SK-N-SH treated with all-trans-retinoic acid at 6 μM for 48 hours (cell line): ENCODE data around the gene ATG2B.

ENCODE experiments used
- ATAC-seq: fragments of 200-7000 bp; cut with Tn5 transposase; 3 replicates; pipeline ENCODE4 v1.9.1; 2020; ENCODE audit warnings: mild to moderate bottlenecking, moderate library complexity
- ARNTL ChIP-seq: fragments of 450-650 bp; formaldehyde crosslinking; IDR thresholded peaks from 2 replicates; pipeline ENCODE4 v1.5.0; 2020; ENCODE audit warnings: low read depth, mild to moderate bottlenecking, moderate library complexity, borderline replicate concordance
- BACH2 ChIP-seq: fragments of 250-450 bp; sonication (Bioruptor Pico); IDR thresholded peaks from 2 replicates; pipeline ENCODE4 v1.9.0; 2021; ENCODE audit warnings: mild to moderate bottlenecking, borderline replicate concordance
- CSDC2 ChIP-seq: fragments of 250-450 bp; sonication (Bioruptor Pico); IDR thresholded peaks from 2 replicates; pipeline ENCODE4 v1.5.0; 2020; ENCODE audit warnings: mild to moderate bottlenecking, moderate library complexity
- ESRRG ChIP-seq: fragments of 250-450 bp; sonication (Bioruptor Pico); IDR thresholded peaks from 2 replicates; pipeline ENCODE4 v1.6.1; 2021; ENCODE audit warnings: mild to moderate bottlenecking
- GLIS3 ChIP-seq: fragments of 250-450 bp; sonication (Bioruptor Pico); IDR thresholded peaks from 2 replicates; pipeline ENCODE4 v1.5.0; 2020; ENCODE audit warnings: mild to moderate bottlenecking, moderate library complexity
- ISL1 ChIP-seq: fragments of 250-450 bp; sonication (Bioruptor Pico); IDR thresholded peaks from 2 replicates; pipeline ENCODE4 v2.1.2; 2022; ENCODE audit warnings: mild to moderate bottlenecking, moderate library complexity
- OSR1 ChIP-seq: fragments of 250-450 bp; sonication (Bioruptor Pico); IDR thresholded peaks from 2 replicates; pipeline ENCODE4 v1.8.0; 2022; ENCODE audit warnings: moderate library complexity, mild to moderate bottlenecking, inconsistent platforms
- PPARA ChIP-seq: fragments of 250-450 bp; sonication (Bioruptor Pico); IDR thresholded peaks from 2 replicates; pipeline ENCODE4 v1.5.0; 2020; ENCODE audit warnings: mild to moderate bottlenecking, borderline replicate concordance
- RARB ChIP-seq: fragments of 250-450 bp; sonication (Bioruptor Pico); IDR thresholded peaks from 2 replicates; pipeline ENCODE4 v1.8.0; 2021; ENCODE audit warnings: mild to moderate bottlenecking, moderate library complexity
- TCF4 ChIP-seq: fragments of 250-450 bp; sonication (Bioruptor Pico); IDR thresholded peaks from 2 replicates; pipeline ENCODE4 v1.8.0; 2021; ENCODE audit warnings: mild to moderate bottlenecking, moderate library complexity, borderline replicate concordance
- TOX ChIP-seq: fragments of 250-450 bp; sonication (Bioruptor Pico); IDR thresholded peaks from 2 replicates; pipeline ENCODE4 v1.8.0; 2021; ENCODE audit warnings: mild to moderate bottlenecking, moderate library complexity, borderline replicate concordance
- ZC3H10 ChIP-seq: fragments of 250-450 bp; sonication (Bioruptor Pico); IDR thresholded peaks from 2 replicates; pipeline ENCODE4 v1.5.1; 2021; ENCODE audit warnings: mild to moderate bottlenecking, moderate library complexity
- ZFP3 ChIP-seq: fragments of 250-450 bp; sonication (Bioruptor Pico); IDR thresholded peaks from 2 replicates; pipeline ENCODE4 v1.5.0; 2020; ENCODE audit warnings: mild to moderate bottlenecking, moderate library complexity
- ZFP30 ChIP-seq: fragments of 450-650 bp; formaldehyde crosslinking; IDR thresholded peaks from 2 replicates; pipeline ENCODE4 v1.5.0; 2022; ENCODE audit warnings: mild to moderate bottlenecking, moderate library complexity
- ZNF565 ChIP-seq: fragments of 450-650 bp; formaldehyde crosslinking; conservative IDR thresholded peaks from 2 replicates; pipeline ENCODE4 v1.5.0; 2020; ENCODE audit warnings: low read depth, mild to moderate bottlenecking, moderate library complexity
- ZNF70 ChIP-seq: fragments of 450-650 bp; formaldehyde crosslinking; IDR thresholded peaks from 2 replicates; pipeline ENCODE4 v1.5.0; 2020; ENCODE audit warnings: mild to moderate bottlenecking, moderate library complexity
- ZNF8 ChIP-seq: fragments of 450-650 bp; formaldehyde crosslinking; IDR thresholded peaks from 2 replicates; pipeline ENCODE4 v1.5.0; 2020; ENCODE audit warnings: mild to moderate bottlenecking, moderate library complexity
- TF ChIP-seq, protein P1 (sequence below): fragments of 250-450 bp; sonication (Bioruptor Pico); IDR thresholded peaks from 2 replicates; pipeline ENCODE4 v1.8.0; 2020; ENCODE audit warnings: mild to moderate bottlenecking, moderate library complexity, borderline replicate concordance
- TF ChIP-seq, protein P2 (sequence below): fragments of 250-450 bp; sonication (Bioruptor Pico); IDR thresholded peaks from 2 replicates; pipeline ENCODE4 v1.5.0; 2020; ENCODE audit warnings: mild to moderate bottlenecking, moderate library complexity
- TF ChIP-seq, protein P3 (sequence below): fragments of 250-450 bp; sonication (Bioruptor Pico); IDR thresholded peaks from 2 replicates; pipeline ENCODE4 v1.8.0; 2021; ENCODE audit warnings: low read depth, mild to moderate bottlenecking, moderate library complexity, borderline replicate concordance
- TF ChIP-seq, protein P4 (sequence below): fragments of 250-450 bp; sonication (Bioruptor Pico); IDR thresholded peaks from 2 replicates; pipeline ENCODE4 v1.5.1; 2020; ENCODE audit warnings: low read depth, mild to moderate bottlenecking, moderate library complexity

ATG2B gene

DNA sequence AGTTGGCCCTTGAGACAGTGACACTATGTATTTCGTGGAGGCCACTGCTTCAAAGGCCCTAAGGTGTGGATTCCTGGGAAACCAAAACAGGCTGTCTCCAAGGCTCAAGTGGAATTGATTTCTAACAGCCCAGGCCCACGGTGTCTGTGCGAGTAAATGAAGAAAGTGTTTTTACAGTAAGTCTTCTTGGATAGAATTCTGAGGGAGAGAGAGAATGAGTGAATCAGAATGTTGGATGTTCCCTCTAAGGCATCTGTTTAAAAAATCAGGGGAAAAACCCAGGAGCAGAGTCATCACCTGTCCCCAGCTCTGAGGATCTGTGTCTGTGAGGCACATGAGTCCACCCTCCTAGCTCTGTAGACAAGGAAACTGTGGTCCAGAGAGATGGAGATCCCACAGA is 129.5 kb downstream of the ATG2B start:
- TF ChIP-seq RARB (CRISPR knock-in tag) (no peak), ARNTL (CRISPR knock-in tag) (no peak), ZC3H10 (CRISPR knock-in tag) (no peak), BACH2 (CRISPR knock-in tag) (no peak), ZNF8 (no peak), ZFP30 (no peak), ZNF565 (CRISPR knock-in tag) (no peak)
- TF ChIP-seq, all 23 proteins: peak for 0
- ATAC-seq, result peak; percentile 45; the same call in 2 of the 3 replicates

DNA sequence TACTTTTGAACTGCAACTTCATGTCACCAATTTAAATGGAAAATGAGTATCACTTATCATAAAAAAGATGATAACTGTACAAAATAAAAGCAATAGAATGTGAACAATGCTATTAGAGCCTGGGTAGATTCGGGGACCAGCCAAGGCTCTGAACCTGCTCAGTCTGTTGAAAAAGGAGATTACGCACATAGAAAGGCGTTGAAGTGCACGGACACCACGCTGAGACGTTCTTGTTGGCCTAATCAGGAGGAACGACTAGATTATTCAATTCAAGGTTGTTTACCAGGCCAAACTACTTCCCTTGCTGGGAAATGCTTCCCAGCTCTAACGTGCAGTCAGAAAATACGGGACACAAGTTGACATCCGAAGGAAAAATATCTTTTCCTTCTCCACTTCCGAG is 130.6 kb downstream of the ATG2B start:
- ATAC-seq, result no peak
- no peak for TF ChIP-seq ZNF8

DNA sequence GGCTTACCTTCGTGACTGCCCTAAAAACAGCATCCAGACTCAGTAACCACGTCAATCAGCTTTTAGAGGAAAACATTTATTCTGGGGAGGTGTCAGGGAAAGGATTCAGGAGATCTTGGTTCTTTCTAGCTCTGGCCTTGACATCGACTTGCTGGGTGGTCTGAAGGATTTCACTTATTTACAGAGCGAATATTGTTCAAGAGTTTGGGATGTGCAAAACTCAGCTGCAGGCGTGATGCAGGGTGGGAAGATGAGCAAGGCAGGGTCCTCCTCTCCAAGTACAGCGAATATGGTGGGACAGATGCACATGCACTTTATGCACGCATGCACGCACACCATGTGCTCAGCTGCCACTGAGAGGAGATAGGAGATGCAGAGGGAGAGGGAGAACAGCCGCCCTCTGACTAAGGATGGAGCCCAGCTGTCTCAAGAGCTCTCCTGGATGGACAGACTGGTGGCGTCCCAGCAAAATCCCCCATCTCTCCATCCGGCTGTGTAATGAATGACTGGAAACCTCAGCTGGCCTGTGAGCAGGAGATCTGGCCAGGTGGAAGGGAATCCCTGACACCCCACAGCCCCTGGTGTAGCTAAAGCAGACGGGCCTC is 131.5 kb downstream of the ATG2B start:
- ATAC-seq, result no peak
- no peak for TF ChIP-seq BACH2 (CRISPR knock-in tag)
- TF ChIP-seq ZNF70 (CRISPR knock-in tag), result no peak
- no peak for TF ChIP-seq GLIS3 (CRISPR knock-in tag)
- no peak for TF ChIP-seq ARNTL (CRISPR knock-in tag)
- no peak for TF ChIP-seq TCF4
- TF ChIP-seq TOX (CRISPR knock-in tag), result no peak
- TF ChIP-seq OSR1, result no peak
- no peak for TF ChIP-seq ISL1 (CRISPR knock-in tag)
- no peak for TF ChIP-seq ESRRG (CRISPR knock-in tag)
- TF ChIP-seq, all 23 proteins: peak for 0

DNA sequence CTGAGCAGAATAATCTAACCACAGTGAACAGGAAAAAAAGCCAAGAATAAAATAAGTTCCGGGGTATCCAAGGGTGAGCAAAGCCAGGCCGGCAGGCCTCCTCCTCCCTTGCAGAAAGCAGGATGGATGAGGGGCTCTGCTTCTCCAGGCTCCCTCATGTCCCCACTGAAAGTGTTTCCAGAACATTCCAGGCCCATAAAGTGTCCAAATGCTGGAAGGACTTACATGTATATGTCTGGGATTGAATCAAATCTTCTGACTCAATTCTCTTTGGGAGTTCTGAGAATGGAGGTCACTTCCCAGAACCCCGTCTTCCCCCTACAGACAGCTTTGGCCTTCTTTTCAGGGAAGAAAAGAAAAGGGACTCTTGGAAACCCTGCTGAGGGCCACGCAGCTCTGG is 132.1 kb downstream of the ATG2B start:
- ATAC-seq, result no peak
- TF ChIP-seq ISL1 (CRISPR knock-in tag) (no peak), ARNTL (CRISPR knock-in tag) (no peak), TCF4 (no peak), ZFP30 (no peak), RARB (CRISPR knock-in tag) (no peak), TOX (CRISPR knock-in tag) (no peak), ZNF70 (CRISPR knock-in tag) (no peak), CSDC2 (CRISPR knock-in tag) (no peak), OSR1 (no peak), ZNF8 (no peak), ESRRG (CRISPR knock-in tag) (no peak), ZC3H10 (CRISPR knock-in tag) (no peak), BACH2 (CRISPR knock-in tag) (no peak)
- TF ChIP-seq, protein P1, sequence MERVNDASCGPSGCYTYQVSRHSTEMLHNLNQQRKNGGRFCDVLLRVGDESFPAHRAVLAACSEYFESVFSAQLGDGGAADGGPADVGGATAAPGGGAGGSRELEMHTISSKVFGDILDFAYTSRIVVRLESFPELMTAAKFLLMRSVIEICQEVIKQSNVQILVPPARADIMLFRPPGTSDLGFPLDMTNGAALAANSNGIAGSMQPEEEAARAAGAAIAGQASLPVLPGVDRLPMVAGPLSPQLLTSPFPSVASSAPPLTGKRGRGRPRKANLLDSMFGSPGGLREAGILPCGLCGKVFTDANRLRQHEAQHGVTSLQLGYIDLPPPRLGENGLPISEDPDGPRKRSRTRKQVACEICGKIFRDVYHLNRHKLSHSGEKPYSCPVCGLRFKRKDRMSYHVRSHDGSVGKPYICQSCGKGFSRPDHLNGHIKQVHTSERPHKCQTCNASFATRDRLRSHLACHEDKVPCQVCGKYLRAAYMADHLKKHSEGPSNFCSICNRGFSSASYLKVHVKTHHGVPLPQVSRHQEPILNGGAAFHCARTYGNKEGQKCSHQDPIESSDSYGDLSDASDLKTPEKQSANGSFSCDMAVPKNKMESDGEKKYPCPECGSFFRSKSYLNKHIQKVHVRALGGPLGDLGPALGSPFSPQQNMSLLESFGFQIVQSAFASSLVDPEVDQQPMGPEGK (CRISPR knock-in tag), result no peak

DNA sequence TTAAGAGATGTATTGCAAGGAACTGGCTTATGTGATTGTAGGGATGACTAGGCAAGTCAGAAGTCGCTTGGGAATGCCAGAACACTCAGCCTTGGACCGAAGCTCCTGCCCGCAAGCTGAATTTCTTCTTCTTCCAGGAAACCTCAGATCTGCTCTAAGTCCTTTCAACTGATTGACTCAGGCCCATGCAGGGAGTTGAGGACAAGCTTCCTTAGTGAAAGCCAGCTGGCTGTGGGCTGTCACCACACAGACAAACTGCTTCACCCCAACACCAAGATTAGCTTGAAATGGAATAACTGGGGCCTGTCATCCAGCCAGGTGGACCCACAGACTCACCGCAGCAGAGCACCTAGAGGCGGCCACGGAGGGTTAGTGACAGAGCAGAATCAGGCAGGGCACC is 133.8 kb downstream of the ATG2B start:
- TF ChIP-seq ZFP3 (CRISPR knock-in tag), result no peak
- TF ChIP-seq ZNF8, result no peak
- TF ChIP-seq, protein P2, sequence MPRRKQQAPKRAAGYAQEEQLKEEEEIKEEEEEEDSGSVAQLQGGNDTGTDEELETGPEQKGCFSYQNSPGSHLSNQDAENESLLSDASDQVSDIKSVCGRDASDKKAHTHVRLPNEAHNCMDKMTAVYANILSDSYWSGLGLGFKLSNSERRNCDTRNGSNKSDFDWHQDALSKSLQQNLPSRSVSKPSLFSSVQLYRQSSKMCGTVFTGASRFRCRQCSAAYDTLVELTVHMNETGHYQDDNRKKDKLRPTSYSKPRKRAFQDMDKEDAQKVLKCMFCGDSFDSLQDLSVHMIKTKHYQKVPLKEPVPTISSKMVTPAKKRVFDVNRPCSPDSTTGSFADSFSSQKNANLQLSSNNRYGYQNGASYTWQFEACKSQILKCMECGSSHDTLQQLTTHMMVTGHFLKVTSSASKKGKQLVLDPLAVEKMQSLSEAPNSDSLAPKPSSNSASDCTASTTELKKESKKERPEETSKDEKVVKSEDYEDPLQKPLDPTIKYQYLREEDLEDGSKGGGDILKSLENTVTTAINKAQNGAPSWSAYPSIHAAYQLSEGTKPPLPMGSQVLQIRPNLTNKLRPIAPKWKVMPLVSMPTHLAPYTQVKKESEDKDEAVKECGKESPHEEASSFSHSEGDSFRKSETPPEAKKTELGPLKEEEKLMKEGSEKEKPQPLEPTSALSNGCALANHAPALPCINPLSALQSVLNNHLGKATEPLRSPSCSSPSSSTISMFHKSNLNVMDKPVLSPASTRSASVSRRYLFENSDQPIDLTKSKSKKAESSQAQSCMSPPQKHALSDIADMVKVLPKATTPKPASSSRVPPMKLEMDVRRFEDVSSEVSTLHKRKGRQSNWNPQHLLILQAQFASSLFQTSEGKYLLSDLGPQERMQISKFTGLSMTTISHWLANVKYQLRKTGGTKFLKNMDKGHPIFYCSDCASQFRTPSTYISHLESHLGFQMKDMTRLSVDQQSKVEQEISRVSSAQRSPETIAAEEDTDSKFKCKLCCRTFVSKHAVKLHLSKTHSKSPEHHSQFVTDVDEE, result no peak
- TF ChIP-seq, protein P3, sequence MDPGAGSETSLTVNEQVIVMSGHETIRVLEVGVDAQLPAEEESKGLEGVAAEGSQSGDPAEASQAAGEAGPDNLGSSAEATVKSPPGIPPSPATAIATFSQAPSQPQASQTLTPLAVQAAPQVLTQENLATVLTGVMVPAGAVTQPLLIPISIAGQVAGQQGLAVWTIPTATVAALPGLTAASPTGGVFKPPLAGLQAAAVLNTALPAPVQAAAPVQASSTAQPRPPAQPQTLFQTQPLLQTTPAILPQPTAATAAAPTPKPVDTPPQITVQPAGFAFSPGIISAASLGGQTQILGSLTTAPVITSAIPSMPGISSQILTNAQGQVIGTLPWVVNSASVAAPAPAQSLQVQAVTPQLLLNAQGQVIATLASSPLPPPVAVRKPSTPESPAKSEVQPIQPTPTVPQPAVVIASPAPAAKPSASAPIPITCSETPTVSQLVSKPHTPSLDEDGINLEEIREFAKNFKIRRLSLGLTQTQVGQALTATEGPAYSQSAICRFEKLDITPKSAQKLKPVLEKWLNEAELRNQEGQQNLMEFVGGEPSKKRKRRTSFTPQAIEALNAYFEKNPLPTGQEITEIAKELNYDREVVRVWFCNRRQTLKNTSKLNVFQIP, result no peak
- TF ChIP-seq CSDC2 (CRISPR knock-in tag), result no peak
- TF ChIP-seq GLIS3 (CRISPR knock-in tag), result no peak
- TF ChIP-seq, protein P4, sequence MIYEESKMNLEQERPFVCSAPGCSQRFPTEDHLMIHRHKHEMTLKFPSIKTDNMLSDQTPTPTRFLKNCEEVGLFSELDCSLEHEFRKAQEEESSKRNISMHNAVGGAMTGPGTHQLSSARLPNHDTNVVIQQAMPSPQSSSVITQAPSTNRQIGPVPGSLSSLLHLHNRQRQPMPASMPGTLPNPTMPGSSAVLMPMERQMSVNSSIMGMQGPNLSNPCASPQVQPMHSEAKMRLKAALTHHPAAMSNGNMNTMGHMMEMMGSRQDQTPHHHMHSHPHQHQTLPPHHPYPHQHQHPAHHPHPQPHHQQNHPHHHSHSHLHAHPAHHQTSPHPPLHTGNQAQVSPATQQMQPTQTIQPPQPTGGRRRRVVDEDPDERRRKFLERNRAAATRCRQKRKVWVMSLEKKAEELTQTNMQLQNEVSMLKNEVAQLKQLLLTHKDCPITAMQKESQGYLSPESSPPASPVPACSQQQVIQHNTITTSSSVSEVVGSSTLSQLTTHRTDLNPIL (CRISPR knock-in tag), result no peak
- TF ChIP-seq TOX (CRISPR knock-in tag), result no peak
- TF ChIP-seq ESRRG (CRISPR knock-in tag), result no peak
- TF ChIP-seq ZFP30, result no peak
- no peak for TF ChIP-seq ZC3H10 (CRISPR knock-in tag)
- no peak for TF ChIP-seq BACH2 (CRISPR knock-in tag)
- no peak for TF ChIP-seq ISL1 (CRISPR knock-in tag)
- no peak for TF ChIP-seq ZNF565 (CRISPR knock-in tag)
- TF ChIP-seq OSR1, result no peak
- TF ChIP-seq RARB (CRISPR knock-in tag), result no peak
- no peak for TF ChIP-seq PPARA
- TF ChIP-seq TCF4, result no peak
- no peak for ATAC-seq
